Sigmoid colon (tissue), 7 donors: ENCODE measurements around the gene MTFP1. TPM values are rescaled to one million over a fixed set of nuclear protein-coding genes. Genes with fewer than 3 reads are reported as not detected.

Source experiments
- DNase-seq: peaks from one replicate; pipeline ENCODE4 v3.0.0-alpha.2; 2019
- H3K27ac ChIP-seq, 4 donors: fragments of 200-600 bp; sonication (generic); one replicate each; pipeline ENCODE4 v1.5.1; 2016 to 2019; ENCODE audit warnings: mild to moderate bottlenecking in 1 of 4
- H3K27me3 ChIP-seq, 3 donors: fragments of 200-600 bp; sonication (generic); one replicate each; pipeline ENCODE4 v1.5.1; 2019; ENCODE audit warnings: mild to moderate bottlenecking in 1 of 3
- H3K36me3 ChIP-seq, 4 donors: fragments of 200-600 bp; sonication (generic); one replicate each; pipeline ENCODE4 v1.5.1; 2016 to 2019
- H3K4me1 ChIP-seq, 4 donors: fragments of 200-600 bp; sonication (generic); one replicate each; pipeline ENCODE4 v1.5.1; 2017 to 2019
- H3K4me3 ChIP-seq, 4 donors: fragments of 200-600 bp; sonication (generic); one replicate each; pipeline ENCODE4 v1.5.1; 2017 to 2019; ENCODE audit warnings: mild to moderate bottlenecking in 2 of 4, moderate library complexity in 1 of 4
- H3K9me3 ChIP-seq, 4 donors: fragments of 200-600 bp in 3 of 4; sonication (generic) in 3 of 4; one replicate each; pipeline versions ENCODE4 v1.5.1 to v1.6.1; 2013 to 2019
- CTCF ChIP-seq, 4 experiments: fragments of 450-650 bp in 3 of 4; fragments of 200-600 bp in 1 of 4; IDR thresholded peaks; one replicate each; pipeline ENCODE4 v1.5.1; 2016 to 2019; ENCODE audit warnings: antibody characterized with exemption in 4 of 4, mild to moderate bottlenecking in 3 of 4, moderate library complexity in 2 of 4
- EP300 ChIP-seq, 4 donors: sonication (generic); formaldehyde crosslinking; IDR thresholded peaks; one replicate each; pipeline ENCODE4 v1.6.1; 2017; ENCODE audit warnings: antibody characterized with exemption in 4 of 4
- POLR2A ChIP-seq, 2 donors: fragments of 450-650 bp; IDR thresholded peaks; one replicate each; pipeline ENCODE4 v1.6.1; 2016; ENCODE audit warnings: antibody characterized with exemption in 2 of 2, mild to moderate bottlenecking in 2 of 2, moderate library complexity in 2 of 2
- POLR2AphosphoS5 ChIP-seq, 4 donors: sonication (generic); formaldehyde crosslinking; IDR thresholded peaks; one replicate each; pipeline ENCODE4 v1.6.1; 2017; ENCODE audit warnings: antibody characterized with exemption in 4 of 4
- WGBS, 2 donors: extraction: QIAGEN DNeasy Blood & Tissue Kit; methylation state at CpG; one replicate each; pipeline ENCODE4 v1.1.7; 2013; 5-methylcytosine and 5-hydroxymethylcytosine counted together
- intact Hi-C: fragments of 100-400 bp; cut with DNase I; formaldehyde crosslinking; loops from one replicate; pipeline ENCODE4 v1.15.1; 2023
- polyA plus RNA-seq, 3 donors: library from polyadenylated mRNA; stranded (reverse); fragments of 200-250 nt; gene quantifications; one replicate each; pipeline ENCODE4 v1.2.3, GENCODE V29; 2013
- total RNA-seq, 4 donors: library from RNA; depleted of rRNA; stranded (reverse); fragments of >200 nt; gene quantifications; one replicate each; pipeline ENCODE4 v1.1.0, GENCODE V29; 2016
- donor health status: healthy with polysubstance abuse.
- donor health status: Bipolar disorder and iron deficiency.
- donor health status: healthy.

The MTFP1 gene
- total and polyA plus RNA-seq, 7 donors: 2.9 to 38.5 (median 7.1) TPM

- TF ChIP-seq POLR2AphosphoS5 (IDR thresholded peaks at IDR 0.05) (peak in 1 of 4 donors; percentile 16), CTCF (IDR thresholded peaks at IDR 0.05) (peak; percentile 20 to 76 (median 68)), EP300 (IDR thresholded peaks at IDR 0.05) (no peak), POLR2A (IDR thresholded peaks at IDR 0.05) (no peak)
- intact Hi-C loops: loop anchor here (1.0 kb wide), 1 partner anchor 94 kb away; no protein-coding TSS in a partner anchor
- no peak overlapping the region for H3K27ac ChIP-seq
- H3K27me3 ChIP-seq: no peaks in the 10 kb centered on the region
- WGBS, 2 donors: 46 to 60% methylated on average over 5 of the region's 5 CpGs
- H3K9me3 ChIP-seq: no peaks in the 10 kb centered on the region
- H3K36me3 ChIP-seq: no peaks in the 10 kb centered on the region
- peaks cover 3 to 14% (median 12%) of the 10 kb centered on the region in 4 donors for H3K4me1 ChIP-seq
- no peak overlapping the region for H3K4me3 ChIP-seq
- DNase-seq: no peak
Observed at GRCh38 chr22:30390974-30391691, 34.4 kb upstream of the MTFP1 start.

- peaks cover 0 to 18% (median 15%) of the 10 kb centered on the region in 4 donors for H3K4me1 ChIP-seq
- no peaks in the 10 kb centered on the region for H3K36me3 ChIP-seq
- no peak for DNase-seq
- no peak overlapping the region for H3K27ac ChIP-seq
- H3K9me3 ChIP-seq: no peaks in the 10 kb centered on the region
- no peak overlapping the region for H3K4me3 ChIP-seq
- intact Hi-C loops: no loop called here
- 61 to 80% methylated on average over 9 of the region's 9 CpGs for WGBS, 2 donors
- TF ChIP-seq EP300 (IDR thresholded peaks at IDR 0.05) (no peak), CTCF (IDR thresholded peaks at IDR 0.05) (no peak), POLR2AphosphoS5 (IDR thresholded peaks at IDR 0.05) (no peak), POLR2A (IDR thresholded peaks at IDR 0.05) (no peak)
- H3K27me3 ChIP-seq: no peaks in the 10 kb centered on the region
Observed at GRCh38 chr22:30392661-30393321, 32.8 kb upstream of the MTFP1 start.

GRCh38 chr22:30393322-30393680 lies 32.3 kb upstream of the MTFP1 start:
- peaks cover 0 to 23% (median 21%) of the 10 kb centered on the region in 4 donors for H3K4me1 ChIP-seq
- no peak for DNase-seq
- H3K4me3 ChIP-seq: no peak overlapping the region
- H3K36me3 ChIP-seq: no peaks in the 10 kb centered on the region
- H3K27ac ChIP-seq: no peak overlapping the region
- TF ChIP-seq POLR2AphosphoS5 (IDR thresholded peaks at IDR 0.05): no peak
- TF ChIP-seq CTCF (IDR thresholded peaks at IDR 0.05): no peak
- no peak for TF ChIP-seq POLR2A (IDR thresholded peaks at IDR 0.05)
- no peak for TF ChIP-seq EP300 (IDR thresholded peaks at IDR 0.05)
- 85 to 86% methylated on average over 7 of the region's 7 CpGs for WGBS, 2 donors
- intact Hi-C loops: no loop called here
- H3K27me3 ChIP-seq: no peaks in the 10 kb centered on the region
- H3K9me3 ChIP-seq: no peaks in the 10 kb centered on the region

- intact Hi-C loops: no loop called here
- TF ChIP-seq POLR2A (IDR thresholded peaks at IDR 0.05): no peak
- no peak for TF ChIP-seq POLR2AphosphoS5 (IDR thresholded peaks at IDR 0.05)
- no peak for TF ChIP-seq CTCF (IDR thresholded peaks at IDR 0.05)
- no peak for TF ChIP-seq EP300 (IDR thresholded peaks at IDR 0.05)
- Histone ChIP-seq H3K4me1 (peaks cover 0 to 26% (median 23%) of the 10 kb centered on the region in 4 donors), H3K27ac (no peak overlapping the region), H3K27me3 (no peaks in the 10 kb centered on the region), H3K36me3 (no peaks in the 10 kb centered on the region), H3K4me3 (no peak overlapping the region), H3K9me3 (no peaks in the 10 kb centered on the region)
- DNase-seq: no peak
- 87 to 89% methylated on average over 3 of the region's 3 CpGs for WGBS, 2 donors
Observed at GRCh38 chr22:30393885-30394284, 31.7 kb upstream of the MTFP1 start.
